Measurements from ENCODE around the gene MCM5.
A peak's percentile ranks its signal among the peaks of the same experiment; 100 is the strongest.

Gene MCM5

DNA sequence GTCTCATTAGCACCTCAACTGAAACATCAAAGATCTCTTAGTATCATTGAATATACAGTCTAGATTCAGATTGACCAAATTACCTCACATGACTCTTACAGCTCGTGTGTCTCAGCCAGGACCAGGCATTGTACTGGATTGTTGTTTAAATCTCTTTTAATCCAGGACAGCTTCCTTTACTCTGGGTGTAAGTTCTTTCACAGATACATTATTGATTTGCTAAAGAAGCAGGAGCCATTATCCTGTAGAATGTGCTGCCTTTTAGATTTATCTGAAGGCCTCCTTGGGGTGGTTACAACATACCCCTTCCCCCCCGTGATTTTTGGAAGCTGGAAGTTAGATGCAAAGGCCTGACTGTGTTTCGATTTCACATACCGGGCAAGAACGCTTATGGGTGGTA lies 4.2 kb downstream of the MCM5 start:
- DNase-seq: no peak

GRCh38 chr22:35406443-35406842 lies 6.5 kb downstream of the MCM5 start:
- DNase-seq: no peak

- DNase-seq: no peak
These were observed 7.4 kb downstream of the MCM5 start for GRCh38 chr22:35407362-35407761.

GRCh38 chr22:35409783-35410662 lies 10.1 kb downstream of the MCM5 start:
- DNase-seq: no peak

DNA sequence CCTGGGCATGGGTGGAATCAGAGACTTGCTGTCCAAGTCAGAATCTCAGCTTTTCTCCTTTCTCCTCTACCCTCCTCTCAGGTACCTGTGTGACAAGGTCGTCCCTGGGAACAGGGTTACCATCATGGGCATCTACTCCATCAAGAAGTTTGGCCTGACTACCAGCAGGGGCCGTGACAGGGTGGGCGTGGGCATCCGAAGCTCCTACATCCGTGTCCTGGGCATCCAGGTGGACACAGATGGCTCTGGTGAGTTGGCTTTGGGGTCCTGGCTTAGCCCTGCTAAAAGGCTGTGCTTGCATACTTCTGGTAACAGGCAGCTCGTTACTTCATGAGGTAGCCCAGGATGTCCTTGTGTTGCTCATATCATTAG lies 10.7 kb downstream of the MCM5 start:
- DNase-seq: no peak

GRCh38 chr22:35411102-35411501 lies 11.2 kb downstream of the MCM5 start:
- DNase-seq: no peak

GRCh38 chr22:35413624-35414023 lies 13.7 kb downstream of the MCM5 start:
- DNase-seq: no peak

DNA sequence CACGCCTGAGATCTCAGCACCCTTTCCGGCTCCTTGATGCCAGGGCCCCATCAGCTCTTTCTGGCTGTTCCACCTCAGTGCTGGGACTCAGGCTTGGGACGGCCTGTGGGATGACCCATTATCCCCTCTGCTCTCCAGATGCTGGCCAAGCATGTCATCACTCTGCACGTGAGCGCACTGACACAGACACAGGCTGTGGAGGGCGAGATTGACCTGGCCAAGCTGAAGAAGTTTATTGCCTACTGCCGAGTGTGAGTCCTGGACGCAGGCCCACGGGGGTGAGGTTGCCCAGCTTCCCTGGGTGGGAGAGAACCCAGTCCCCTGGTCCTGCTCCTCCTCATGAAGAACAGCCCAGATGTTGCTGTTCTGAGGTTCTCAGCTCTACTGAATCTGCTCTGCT lies 17.7 kb downstream of the MCM5 start:
- no peak for DNase-seq

DNA sequence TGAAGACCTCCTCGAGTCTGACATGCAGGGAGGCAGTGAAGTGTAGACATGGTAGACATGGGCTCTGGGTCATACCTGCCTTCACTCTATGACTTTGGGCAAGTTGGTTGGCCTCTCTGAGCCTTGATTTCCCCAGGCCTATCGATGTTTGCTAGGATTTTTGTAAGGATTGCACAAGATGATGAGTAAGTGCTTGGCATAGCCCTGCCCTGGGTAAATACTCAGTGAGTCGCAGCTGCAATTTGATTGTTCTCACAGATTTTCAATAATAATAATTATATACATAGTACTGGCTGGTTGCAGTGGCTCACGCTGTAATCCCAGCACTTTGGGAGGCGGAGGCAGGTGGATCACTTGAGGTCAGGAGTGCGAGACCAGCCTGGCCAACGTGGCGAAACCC lies 18.1 kb downstream of the MCM5 start:
- DNase-seq: no peak

- no peak for DNase-seq
These were observed 18.8 kb downstream of the MCM5 start for GRCh38 chr22:35418731-35419130.

GRCh38 chr22:35419756-35420155 lies 19.8 kb downstream of the MCM5 start:
- DNase-seq: no peak

- no peak for DNase-seq
These were observed 21.2 kb downstream of the MCM5 start for GRCh38 chr22:35421121-35421520.

DNA sequence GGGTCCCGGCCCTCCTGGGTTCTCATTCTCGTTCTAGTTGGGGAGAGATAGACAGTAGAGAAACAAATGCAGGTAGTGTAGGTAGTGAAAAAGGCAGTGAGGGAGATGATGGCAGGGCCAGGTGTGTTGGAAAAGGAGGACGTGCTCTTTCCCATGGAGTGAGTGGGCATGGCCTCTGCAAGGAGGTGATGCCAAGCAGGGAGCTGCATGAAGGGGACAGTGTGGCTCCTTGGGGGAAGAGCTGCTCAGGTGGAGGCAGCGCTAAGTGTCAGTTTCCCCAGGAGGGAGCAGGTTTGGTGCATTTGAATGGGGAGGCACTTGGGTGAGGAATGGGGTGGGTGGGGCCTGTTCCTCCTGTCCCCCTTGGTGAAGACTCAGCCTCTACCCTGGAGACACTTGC lies 22.2 kb downstream of the MCM5 start:
- no peak for DNase-seq

DNA sequence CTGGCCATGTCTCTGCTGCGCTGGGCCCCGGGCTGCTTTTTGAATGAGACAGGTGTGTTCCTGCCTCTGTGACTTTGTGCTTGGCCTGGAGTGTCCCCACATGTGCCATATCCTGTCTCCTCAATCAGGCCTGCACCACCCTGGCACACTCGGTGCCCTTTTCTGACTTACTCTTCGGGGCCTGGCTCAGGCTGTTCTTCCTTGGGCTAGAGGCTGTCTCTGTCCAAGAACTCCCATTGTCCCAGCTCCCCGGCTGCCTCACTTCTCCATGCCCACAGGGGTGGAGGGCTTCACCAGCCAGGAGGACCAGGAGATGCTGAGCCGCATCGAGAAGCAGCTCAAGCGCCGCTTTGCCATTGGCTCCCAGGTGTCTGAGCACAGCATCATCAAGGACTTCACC lies 23.0 kb downstream of the MCM5 start:
- DNase-seq: no peak

DNA sequence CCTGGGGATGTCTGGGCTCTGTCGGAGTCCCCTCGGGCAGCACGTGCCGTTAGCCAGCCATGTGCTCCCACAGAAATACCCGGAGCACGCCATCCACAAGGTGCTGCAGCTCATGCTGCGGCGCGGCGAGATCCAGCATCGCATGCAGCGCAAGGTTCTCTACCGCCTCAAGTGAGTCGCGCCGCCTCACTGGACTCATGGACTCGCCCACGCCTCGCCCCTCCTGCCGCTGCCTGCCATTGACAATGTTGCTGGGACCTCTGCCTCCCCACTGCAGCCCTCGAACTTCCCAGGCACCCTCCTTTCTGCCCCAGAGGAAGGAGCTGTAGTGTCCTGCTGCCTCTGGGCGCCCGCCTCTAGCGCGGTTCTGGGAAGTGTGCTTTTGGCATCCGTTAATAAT lies 24.1 kb downstream of the MCM5 start:
- no peak for DNase-seq

DNA sequence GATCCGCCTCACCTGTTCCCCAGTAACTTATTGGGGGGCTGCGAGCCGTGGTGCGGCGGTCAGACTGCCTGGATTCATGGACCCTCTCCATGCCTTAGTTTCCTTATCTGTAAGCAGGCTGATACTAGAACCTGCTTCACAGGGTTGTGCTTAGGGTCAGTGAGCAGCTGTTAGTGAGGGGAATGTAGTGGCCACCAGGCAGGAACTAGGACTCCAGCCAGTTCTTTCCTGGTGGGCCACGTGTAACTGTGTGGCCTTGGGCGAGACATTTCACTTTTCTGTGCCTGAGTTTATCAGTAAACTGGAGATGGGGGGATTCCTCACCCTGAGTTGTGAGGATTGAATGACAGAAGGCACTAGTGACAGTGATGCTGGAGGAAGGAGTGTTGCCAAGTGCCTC lies 24.8 kb downstream of the MCM5 start:
- DNase-seq: no peak

DNA sequence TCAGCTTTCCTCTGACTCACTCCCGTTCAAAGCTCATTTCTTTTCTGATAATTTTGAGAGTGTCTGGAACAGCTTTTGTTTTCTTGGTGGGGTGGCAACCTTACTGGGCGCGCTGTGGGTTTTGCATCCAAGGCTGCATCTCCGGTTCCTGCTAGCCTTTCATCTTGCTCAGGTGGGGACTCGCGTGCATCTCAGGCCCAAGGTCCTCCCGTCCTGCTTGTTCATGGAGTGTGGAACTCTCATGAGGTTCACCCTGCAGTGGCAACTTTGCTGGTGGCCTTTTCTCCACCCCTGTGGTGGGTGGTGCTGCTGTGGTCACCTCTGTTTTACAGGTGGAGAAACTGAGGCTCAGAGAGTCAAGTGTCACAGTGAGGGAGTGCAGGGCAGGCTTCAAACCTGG lies 25.6 kb downstream of the MCM5 start:
- no peak for DNase-seq

GRCh38 chr22:35425971-35426800 lies 26.2 kb downstream of the MCM5 start:
- DNase-seq: no peak

DNA sequence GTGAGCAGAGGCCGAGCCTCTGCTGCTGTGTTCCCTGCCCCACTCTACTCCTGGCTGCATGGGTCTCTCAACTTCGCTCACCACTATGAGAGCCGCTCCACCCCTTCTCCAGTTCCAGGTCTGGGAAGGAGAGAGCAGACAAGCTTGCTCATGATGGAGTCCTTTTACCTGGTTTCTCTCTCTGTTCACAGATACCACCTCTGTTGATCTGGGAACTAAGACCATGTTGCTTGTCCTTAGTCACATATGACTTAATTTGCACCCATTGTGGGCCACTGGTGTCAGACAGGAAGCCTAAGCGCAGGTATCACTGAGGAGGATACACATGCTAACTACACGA lies 26.8 kb downstream of the MCM5 start:
- no peak for DNase-seq

DNA sequence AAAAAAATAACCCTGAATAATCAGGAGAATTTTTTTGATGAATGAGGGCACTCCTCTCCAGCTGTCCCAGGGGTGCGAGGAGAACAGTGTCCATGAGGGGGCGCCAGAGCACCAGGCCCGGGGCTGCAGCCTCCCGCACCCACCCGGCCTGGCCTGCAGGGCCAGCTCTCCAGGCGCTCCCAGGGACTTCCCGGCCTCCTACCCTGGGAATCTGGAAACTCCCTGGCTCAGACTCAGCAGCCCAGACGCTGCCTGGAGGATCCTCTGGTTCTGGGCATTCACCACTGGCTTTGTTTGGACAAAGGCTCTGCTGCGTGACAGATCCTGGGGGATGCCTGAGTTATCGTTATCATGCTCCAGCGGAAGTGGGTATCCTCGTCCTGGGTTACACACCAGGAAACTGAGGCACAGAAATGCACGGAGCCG lies 31.0 kb downstream of the MCM5 start:
- peak; percentile 39 for DNase-seq

DNA sequence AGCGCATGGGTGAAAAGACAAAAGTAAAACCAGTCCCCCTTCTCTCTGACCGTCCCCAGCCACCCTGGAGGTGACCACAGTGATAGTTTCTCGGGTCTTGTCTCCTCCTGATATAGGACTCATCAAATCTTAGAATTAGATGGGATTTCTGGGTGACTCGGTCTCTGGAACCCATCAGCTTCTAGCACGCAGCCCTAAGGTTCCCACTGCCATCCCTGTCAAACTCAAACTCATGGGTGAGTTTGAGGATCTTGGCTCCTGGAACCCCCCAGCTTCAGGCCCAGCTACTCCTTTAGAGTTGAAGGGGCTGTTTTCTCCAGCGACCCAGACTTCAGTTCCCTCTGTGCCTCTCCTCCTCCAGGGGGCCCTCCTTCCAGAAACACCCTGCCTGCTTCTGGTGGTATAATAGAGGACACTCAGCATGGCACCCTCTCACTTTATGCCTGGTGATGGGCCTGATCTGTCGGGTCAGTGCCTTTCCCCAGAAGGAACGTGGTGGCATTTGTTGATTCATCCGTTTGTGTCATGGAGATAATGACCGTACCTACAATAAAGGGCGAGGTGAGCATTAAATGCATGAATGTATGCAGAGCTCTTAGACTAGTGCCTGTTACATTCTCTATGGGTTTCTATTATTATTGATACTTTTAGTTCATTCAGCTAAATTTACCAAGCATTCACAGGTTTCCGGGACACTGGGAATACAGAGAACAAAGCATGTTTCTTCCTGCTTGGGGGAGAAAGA lies 31.7 kb downstream of the MCM5 start:
- DNase-seq: no peak

DNA sequence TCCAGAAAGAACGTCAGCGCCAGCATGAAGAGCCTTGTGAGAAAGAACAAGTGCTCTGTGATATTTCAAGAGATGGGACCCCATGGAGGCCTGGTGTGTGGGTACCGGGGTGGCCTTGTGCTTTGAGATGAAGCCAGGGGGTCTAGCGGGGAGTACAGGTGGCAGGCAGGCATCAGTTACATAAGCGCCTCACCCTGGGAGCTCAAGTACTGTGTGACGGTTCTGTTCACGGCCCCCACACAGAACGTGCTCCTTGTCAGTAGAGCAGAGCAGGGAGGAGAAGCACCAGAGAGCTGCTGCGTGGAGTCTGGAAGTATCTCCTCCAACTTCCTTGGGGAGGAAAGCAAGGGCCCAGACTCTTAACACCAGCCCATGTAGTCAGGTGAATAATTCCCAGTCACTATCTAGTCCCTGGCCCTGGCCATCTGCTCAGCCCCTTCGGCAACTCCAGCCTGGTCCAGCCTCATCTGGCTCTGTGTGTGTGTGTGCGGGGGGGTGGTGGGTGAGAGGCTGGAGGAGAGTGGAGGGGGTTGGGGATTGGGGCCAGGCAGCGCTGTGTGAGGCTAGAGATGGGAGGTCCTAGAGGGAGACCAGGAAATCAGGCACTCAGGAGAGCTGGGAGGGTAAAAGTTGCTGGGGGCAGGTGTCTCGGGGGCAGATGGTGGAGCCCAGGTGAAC lies 32.4 kb downstream of the MCM5 start:
- no peak for DNase-seq

DNA sequence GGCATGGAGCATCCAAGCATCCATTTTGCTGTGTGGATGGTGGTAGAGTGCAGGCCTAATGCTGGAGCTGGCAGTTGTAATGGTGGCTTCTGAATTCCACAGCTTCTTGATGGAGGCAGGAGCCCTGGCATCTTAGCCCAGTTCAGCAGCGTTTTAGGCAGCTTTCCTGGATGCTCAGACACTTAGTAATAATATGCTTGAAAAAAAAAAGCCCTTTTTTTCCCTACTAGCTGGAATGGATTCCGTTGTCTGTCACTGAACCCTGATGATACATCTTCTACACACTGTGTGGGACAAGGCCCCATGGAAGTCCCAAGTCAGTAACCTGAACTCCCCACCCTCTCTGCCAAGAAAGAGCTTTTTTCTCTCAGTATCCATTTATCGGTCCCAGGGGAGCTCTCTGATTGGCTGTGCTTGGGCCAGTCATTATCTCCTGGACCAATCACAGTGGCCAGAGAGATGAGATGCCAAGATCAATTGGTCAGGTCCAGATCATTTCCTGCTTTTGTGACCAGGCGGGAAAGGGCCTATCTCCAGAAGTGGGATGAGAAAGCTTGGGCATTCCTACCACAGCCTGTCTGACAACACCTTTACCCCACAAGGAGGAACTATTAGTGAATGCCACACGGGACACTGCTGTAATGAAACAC lies 34.2 kb downstream of the MCM5 start:
- DNase-seq: no peak

Measured in activated effector memory CD4-positive, alpha-beta T cell treated with Interleukin-2 at 50 U/mL for 16 hours (primary cell).